Heart right ventricle (tissue), 16 donors: ENCODE measurements around the gene TMEM61. TPM values are rescaled to one million over a fixed set of nuclear protein-coding genes. Genes with fewer than 3 reads are reported as not detected.

Experiments
- ATAC-seq, 8 donors: fragments of 200-7000 bp; cut with Tn5 transposase; one replicate each; pipeline ENCODE4 v1.9.1; 2020; ENCODE audit warnings: mild to moderate bottlenecking in 8 of 8, moderate library complexity in 8 of 8, moderate number of reproducible peaks in 1 of 8
- DNase-seq, 2 donors: peaks; one replicate each; pipeline ENCODE4 v3.0.0-alpha.2; 2020
- H3K27ac ChIP-seq, 10 donors: fragments of 200-600 bp; sonication (generic) in 2 of 10; one replicate each; pipeline versions ENCODE4 v1.5.0 to v1.8.0; 2020 to 2022; ENCODE audit warnings: mild to moderate bottlenecking in 3 of 10
- H3K27me3 ChIP-seq, 7 donors: fragments of 200-600 bp; one replicate each; pipeline ENCODE4 v1.8.0; 2021 to 2022; ENCODE audit warnings: mild to moderate bottlenecking in 2 of 7
- H3K36me3 ChIP-seq, 9 donors: fragments of 200-600 bp; sonication (generic) in 1 of 9; one replicate each; pipeline versions ENCODE4 v1.5.0 to v1.8.0; 2020 to 2022; ENCODE audit warnings: mild to moderate bottlenecking in 2 of 9
- H3K4me1 ChIP-seq, 9 donors: fragments of 200-600 bp; sonication (generic) in 1 of 9; one replicate each; pipeline versions ENCODE4 v1.5.0 to v1.8.0; 2020 to 2022; ENCODE audit warnings: mild to moderate bottlenecking in 4 of 9
- H3K4me3 ChIP-seq, 10 donors: fragments of 200-600 bp; sonication (generic) in 2 of 10; one replicate each; pipeline versions ENCODE4 v1.5.0 to v1.8.0; 2020 to 2022; ENCODE audit warnings: mild to moderate bottlenecking in 7 of 10, moderate library complexity in 2 of 10
- H3K9me3 ChIP-seq, 11 donors: fragments of 200-600 bp in 10 of 11; sonication (generic) in 2 of 11; one replicate each; pipeline versions ENCODE4 v1.5.0 to v1.8.0; 2013 to 2022; ENCODE audit warnings: mild to moderate bottlenecking in 2 of 11, control low read depth in 1 of 11, moderate library complexity in 1 of 11
- CTCF ChIP-seq, 9 donors: fragments of 200-600 bp; sonication (generic) in 2 of 9; IDR thresholded peaks; one replicate each; pipeline versions ENCODE4 v1.5.0 to v1.8.0; 2021 to 2022; ENCODE audit warnings: antibody characterized with exemption in 9 of 9, mild to moderate bottlenecking in 5 of 9, moderate library complexity in 1 of 9
- WGBS, 2 donors: extraction: QIAGEN DNeasy Blood & Tissue Kit; methylation state at CpG; one replicate each; pipeline ENCODE4 v1.1.7; 2013; ENCODE audit warnings: inconsistent platforms in 1 of 2; 5-methylcytosine and 5-hydroxymethylcytosine counted together
- intact Hi-C, 10 donors: fragments of 100-400 bp; cut with DNase I; formaldehyde crosslinking; loops; one replicate each; pipeline versions ENCODE4 v1.11.1 to v1.14.2; 2022
- polyA plus RNA-seq, 2 donors: library from polyadenylated mRNA; stranded (reverse); fragments of 200-250 nt; gene quantifications; one replicate each; pipeline ENCODE4 v1.2.3, GENCODE V29; 2013
- total RNA-seq, 10 donors: library from RNA; stranded (reverse); fragmentation: NEBNext Ultra II Directional in 3 of 10; extraction: Animal tissue kit (Norgen Biotek cat#: 25700) in 3 of 10; gene quantifications; one replicate each; pipeline versions ENCODE4 v1.2.1 to v1.2.4, GENCODE V29; 2021 to 2023
- donor health status: Arrhythmogenic right ventricular cardiomyopathy.
- donor health status: ischemic (EF 13 %, LVEDD 7.1; RV severe dilation, severe dysfunction).
- donor health status: healthy with polysubstance abuse.
- donor health status: DM: no; HTN: yes; CAD: no.
- donor health status: DM: no; HTN: no; CAD: no.
- donor health status: ischemic (EF 25% LVEDD 6.9; RV normal size, moderate dysfunction).
- donor health status: ischemic (EF 25% LVEDD 5.7; RV mildly dilated, moderate dysfunction).
- donor health status: healthy.
- donor health status: DM: yes; HTN: yes; CAD: no.
- donor health status: Ischemic cardiomyopathy.
- donor health status: ischemic (EF 35%, LVEDD 5.7; RV mildly dilated, moderate dysfunction).
- donor health status: nonischemic (EF 11% LVEDD 7.7; RV severe dilation, severe dysfunction).
- donor health status: DM: yes; HTN: yes; CAD: no.
- donor health status: PGD.
- donor health status: ischemic (EF 29% LVEDD 5.4; RV normal size, mild dysfunction).
- donor health status: nonischemic (EF 23%, LVEDD 6.1; RV moderate dilation, normal function).

TMEM61 gene
- total and polyA plus RNA-seq, 12 donors: 0.03 to 0.37 TPM; not detected in 10

GRCh38 chr1:54994355-54994990 is 14.0 kb downstream of the TMEM61 start:
- Histone ChIP-seq H3K27me3 (peaks cover 17 to 52% (median 41%) of the 10 kb centered on the region in 7 donors), H3K9me3 (no peaks in the 10 kb centered on the region), H3K36me3 (no peaks in the 10 kb centered on the region), H3K4me1 (peaks cover 0 to 18% (median 5%) of the 10 kb centered on the region in 9 donors), H3K4me3 (no peak overlapping the region), H3K27ac (no peak overlapping the region)
- intact Hi-C loops: loop anchor here in 1 of 10 donors (2.0 kb wide), 1 partner anchor 42 kb away; no protein-coding TSS in a partner anchor
- no peak for TF ChIP-seq CTCF (IDR thresholded peaks at IDR 0.05)
- ATAC-seq (no peak), DNase-seq (no peak)
- WGBS, 2 donors: 70 to 72% methylated on average over 6 of the region's 6 CpGs

- H3K27me3 ChIP-seq: peaks cover 17 to 59% (median 46%) of the 10 kb centered on the region in 7 donors
Observed at GRCh38 chr1:54995013-54995760, 14.8 kb downstream of the TMEM61 start.

GRCh38 chr1:54995835-54996234 is 15.4 kb downstream of the TMEM61 start:
- Histone ChIP-seq H3K27me3 (peaks cover 17 to 59% (median 46%) of the 10 kb centered on the region in 7 donors), H3K4me1 (peaks cover 0 to 11% (median 5%) of the 10 kb centered on the region in 9 donors)

More at GRCh38 chr1:54995013-54995760, 14.8 kb downstream of the TMEM61 start:
- no peak for ATAC-seq
- H3K27ac ChIP-seq: no peak overlapping the region
- WGBS, 2 donors: 56 to 67% methylated on average over 12 of the region's 12 CpGs
- TF ChIP-seq CTCF (IDR thresholded peaks at IDR 0.05): no peak
- H3K9me3 ChIP-seq: no peaks in the 10 kb centered on the region
- peaks cover 0 to 11% (median 5%) of the 10 kb centered on the region in 9 donors for H3K4me1 ChIP-seq
- DNase-seq: no peak
- no peak overlapping the region for H3K4me3 ChIP-seq
- H3K36me3 ChIP-seq: no peaks in the 10 kb centered on the region
- intact Hi-C loops: loop anchor here in 5 of 10 donors (2.0 to 5.0 kb wide), 2 partner anchors 42 to 43 kb away; no protein-coding TSS in a partner anchor

More at GRCh38 chr1:54995835-54996234, 15.4 kb downstream of the TMEM61 start:
- DNase-seq (no peak), ATAC-seq (no peak)
- intact Hi-C loops: loop anchor here (1.0 to 5.0 kb wide), 5 partner anchors 43 to 51 kb away; no protein-coding TSS in a partner anchor
- no peak for TF ChIP-seq CTCF (IDR thresholded peaks at IDR 0.05)
- Histone ChIP-seq H3K36me3 (no peaks in the 10 kb centered on the region), H3K4me3 (no peak overlapping the region), H3K27ac (no peak overlapping the region), H3K9me3 (no peaks in the 10 kb centered on the region)
- WGBS, 2 donors: 64 to 73% methylated on average over 9 of the region's 9 CpGs
